HG03439 (cell line): ENCODE results near the gene TSPEAR.
"Not testable (repeated sequence)": the region's sequence is repeated elsewhere in the genome, so short reads cannot be mapped to it uniquely, and the experiment has no call there.

Experiments
- ATAC-seq: cut with Tn5 transposase; IDR thresholded peaks from one replicate; pipeline ENCODE4 v1.9.1; 2021; ENCODE audit warnings: mild to moderate bottlenecking, moderate library complexity; ENCODE audit not compliant: unreplicated experiment

The TSPEAR gene

DNA sequence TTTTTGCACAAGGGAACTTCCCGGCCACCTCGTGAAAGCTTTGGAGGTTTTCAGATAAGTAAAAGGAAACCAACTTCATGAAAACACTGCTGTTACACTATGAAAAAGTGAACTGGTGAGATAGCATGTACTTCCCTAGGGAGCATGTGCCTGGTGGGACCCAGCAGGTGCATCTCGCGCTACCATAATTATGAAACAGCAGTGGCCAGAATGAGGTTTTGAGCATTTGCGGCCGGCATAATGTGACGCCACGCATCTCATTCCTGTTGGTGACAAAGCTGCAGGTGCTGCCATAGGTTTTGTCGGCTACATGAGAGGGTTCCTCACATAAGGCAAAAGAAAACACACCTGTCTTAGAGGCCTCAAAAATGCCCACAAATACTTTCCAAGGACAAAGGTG lies 154.5 kb downstream of the TSPEAR start:
- no peak for ATAC-seq

GRCh38 chr21:44555200-44555875 lies 156.0 kb downstream of the TSPEAR start:
- no peak for ATAC-seq

DNA sequence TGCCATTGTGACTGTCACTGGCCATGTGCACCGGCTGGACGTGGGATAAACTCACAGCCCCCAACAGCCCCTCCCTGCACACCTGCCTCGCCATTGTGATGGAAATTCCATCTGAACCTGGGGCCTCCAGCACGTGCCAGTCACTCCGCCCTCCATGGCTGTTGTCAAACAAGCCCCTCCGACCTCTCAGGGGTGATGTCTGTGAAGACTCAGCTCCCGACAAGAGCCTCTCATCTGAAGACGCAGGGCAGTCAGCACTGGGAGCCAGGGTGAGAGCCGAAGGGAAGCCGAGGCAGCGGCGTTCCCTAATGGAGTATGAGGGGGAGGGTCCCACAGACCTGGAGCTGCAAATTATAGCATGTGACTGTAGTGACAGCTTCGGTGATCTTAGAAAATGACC lies 158.7 kb downstream of the TSPEAR start:
- ATAC-seq, result no peak

- ATAC-seq, result no peak
Observed at GRCh38 chr21:44552136-44552535, 159.2 kb downstream of the TSPEAR start.

GRCh38 chr21:44551340-44551961 lies 159.9 kb downstream of the TSPEAR start, which contains the start of gene KRTAP10-2:
Gene KRTAP10-2, minus strand, starts transcription at chr21:44551505. Its CDS starts 47 bp downstream, at chr21:44551458.
- ATAC-seq, result no peak

- ATAC-seq, result no peak
Observed at GRCh38 chr21:44550807-44551206, 160.6 kb downstream of the TSPEAR start.

DNA sequence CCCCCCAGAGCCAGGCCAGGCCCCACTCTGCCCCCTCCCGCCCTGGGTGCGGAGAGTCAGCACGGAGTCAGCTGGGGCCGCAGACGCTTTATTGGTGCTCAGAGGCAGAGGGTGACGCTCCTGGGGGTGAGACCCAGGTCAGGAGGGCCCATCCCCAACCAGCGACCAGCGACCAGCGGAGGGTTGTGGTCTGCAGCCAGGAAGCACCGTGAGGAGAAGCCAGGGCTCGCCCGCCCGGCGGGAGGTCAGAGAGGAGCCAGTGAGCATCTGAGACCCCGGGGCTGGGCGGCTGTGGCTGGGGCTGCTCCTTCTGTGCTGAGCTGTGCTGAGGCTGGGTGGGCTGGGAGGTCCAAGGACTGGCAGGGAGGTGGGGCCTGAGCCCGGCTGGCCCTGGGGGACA lies 161.1 kb downstream of the TSPEAR start:
- ATAC-seq, result not testable (repeated sequence)

DNA sequence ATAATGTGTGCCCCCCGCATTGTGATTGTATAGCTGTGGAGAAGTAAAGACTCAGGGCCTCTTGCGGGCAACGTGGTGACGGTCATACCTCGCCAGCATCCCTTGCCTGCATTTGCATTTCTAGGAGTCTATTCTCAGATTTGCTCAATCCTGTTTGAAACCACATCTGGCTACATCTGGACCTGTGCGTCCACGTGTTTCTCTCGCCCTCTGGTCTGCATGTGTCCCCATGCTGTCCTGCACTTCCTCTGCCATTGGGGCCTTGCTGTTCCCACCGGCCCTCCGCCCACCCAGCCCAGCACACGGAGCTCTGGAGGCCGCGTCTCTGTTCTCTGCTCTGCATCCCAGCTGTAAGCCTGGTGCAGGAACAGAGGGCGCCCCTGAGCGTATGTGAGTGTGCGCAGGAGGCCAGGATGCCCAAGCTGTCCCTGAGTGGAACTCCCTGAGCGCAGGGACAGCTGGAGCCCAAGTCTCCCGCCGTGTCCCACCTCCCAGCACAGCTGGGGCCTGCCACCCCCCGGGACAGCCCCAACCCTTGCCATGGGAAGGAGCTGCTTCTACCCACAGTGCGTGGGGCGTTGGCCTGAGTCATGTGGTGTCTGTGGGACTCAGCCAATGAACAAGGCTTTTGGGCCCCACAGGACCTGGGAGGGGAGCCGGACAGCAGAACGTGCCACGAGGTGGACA lies 161.7 kb downstream of the TSPEAR start:
- no peak for ATAC-seq

- no peak for ATAC-seq
Observed at GRCh38 chr21:44548922-44549321, 162.4 kb downstream of the TSPEAR start.

GRCh38 chr21:44548381-44548780 lies 163.0 kb downstream of the TSPEAR start:
- ATAC-seq, result no peak

- no peak for ATAC-seq
Observed at GRCh38 chr21:44547656-44548331, 163.6 kb downstream of the TSPEAR start.

GRCh38 chr21:44544566-44544965 lies 166.8 kb downstream of the TSPEAR start:
- no peak for ATAC-seq

DNA sequence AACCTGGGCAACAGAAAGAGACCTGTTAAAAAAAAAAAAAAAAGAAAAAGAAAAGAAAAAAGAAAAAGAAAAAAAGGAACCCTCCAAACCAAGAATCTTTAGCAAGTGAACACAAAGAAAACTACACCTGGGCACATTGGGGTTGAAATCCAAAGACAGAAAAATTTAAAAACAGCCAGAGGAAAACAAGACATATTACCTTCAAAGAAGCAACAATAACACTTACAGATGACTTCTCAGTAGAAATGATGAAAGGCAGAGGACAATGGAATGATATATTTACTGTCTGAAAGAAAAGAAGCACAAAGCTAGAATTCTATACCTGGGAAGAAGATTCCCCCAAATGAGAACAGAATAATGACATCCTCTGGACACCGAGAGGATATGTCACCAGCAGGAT lies 168.7 kb downstream of the TSPEAR start:
- ATAC-seq, result no peak

GRCh38 chr21:44540741-44541288 lies 170.6 kb downstream of the TSPEAR start:
- ATAC-seq, result no peak

- ATAC-seq, result no peak
Observed at GRCh38 chr21:44539991-44540666, 171.2 kb downstream of the TSPEAR start, which contains the start of gene KRTAP10-1. Gene KRTAP10-1, minus strand, starts transcription at chr21:44540195. Its CDS starts 45 bp downstream, at chr21:44540150.

DNA sequence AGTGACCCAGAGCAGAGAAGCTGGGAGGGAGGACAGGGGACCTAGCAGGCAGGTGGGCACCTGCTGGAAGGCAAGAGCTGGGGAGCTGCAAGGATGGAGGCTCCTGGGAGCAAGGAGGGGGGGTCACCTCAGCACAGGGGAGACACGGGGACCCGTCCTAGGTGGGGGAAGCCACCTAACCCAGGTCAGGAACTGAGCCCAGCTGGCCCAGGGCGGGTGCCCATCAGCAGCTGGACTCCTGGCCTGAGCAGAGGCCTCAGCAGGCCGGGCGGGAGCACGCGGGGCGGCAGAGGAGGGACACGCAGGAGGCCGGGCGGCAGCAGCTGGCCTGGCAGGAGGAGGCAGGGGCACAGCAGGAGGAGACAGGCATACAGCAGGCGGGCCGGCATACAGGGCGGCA lies 172.3 kb downstream of the TSPEAR start:
- ATAC-seq, result no peak

DNA sequence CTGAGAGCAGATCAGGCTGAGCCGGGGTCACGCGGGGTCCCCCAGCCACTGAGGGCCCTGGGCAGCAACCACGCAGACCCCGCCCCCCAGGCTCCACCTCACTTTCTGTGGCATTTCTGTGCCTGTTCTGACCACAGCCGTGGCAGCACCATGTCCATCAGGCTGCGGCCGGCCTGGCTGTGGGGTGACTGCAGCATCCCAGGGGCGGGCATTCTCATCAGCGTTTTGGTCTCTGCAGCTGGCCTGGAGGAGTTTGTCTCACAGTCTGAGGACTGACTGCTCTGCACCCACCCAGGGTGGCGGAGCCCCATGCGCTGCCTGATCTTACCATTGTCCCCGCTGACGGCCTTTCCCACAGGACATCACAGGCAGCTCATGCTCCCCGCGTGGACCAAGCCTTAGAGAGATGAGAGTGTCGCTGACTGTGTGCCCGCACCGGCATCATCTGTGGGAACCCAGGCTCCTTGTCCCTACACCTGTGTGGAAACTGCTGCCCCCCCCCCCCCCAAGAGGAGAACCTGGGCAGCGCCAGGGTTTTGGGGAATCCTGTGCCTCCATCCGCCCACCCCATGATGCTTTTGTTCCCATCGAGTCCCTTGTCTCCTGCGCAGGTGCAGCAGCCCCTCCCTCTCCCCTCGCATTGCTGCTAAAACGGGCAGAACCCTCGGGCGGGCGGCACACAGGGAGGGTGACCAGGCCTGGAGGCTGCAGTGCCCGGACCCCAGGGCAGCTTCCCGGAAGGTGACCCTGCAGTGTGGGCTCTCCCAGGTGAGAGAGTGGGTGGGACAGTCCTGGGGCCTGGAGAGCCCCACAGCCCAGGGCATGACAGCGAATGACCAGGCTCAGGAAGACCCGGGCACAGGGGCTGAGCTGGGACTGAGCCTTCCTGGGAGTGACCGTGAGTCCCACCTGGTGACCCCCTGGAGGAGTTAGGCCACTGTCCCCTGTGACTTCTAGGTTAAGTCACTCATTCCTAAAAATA lies 173.2 kb downstream of the TSPEAR start:
- ATAC-seq, result no peak

DNA sequence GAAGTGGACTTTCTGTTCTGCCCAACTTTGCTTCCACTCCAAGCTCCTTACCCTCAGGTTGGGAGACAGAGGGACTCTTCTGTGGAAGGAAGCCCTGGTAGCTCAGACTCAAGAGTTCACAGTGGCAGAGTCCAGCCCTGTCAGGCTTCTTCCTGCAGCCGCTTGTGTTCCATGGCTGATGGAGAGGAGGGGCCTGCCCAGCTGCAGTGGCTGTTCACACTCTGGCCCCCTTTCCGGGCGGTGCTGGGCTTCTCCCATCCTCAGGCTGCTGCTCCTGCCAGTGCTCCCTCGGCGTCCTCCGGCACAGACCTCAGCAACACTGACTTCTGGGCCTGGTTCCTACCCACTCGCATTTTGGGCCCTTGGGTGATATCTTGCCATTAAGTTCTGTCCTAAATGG lies 175.4 kb downstream of the TSPEAR start:
- no peak for ATAC-seq

GRCh38 chr21:44534688-44535087 lies 176.7 kb downstream of the TSPEAR start:
- no peak for ATAC-seq
